ENCODE measurements around the gene PNPLA1.

Gene PNPLA1

GRCh38 chr6:36324191-36324590 lies 54.3 kb downstream of the PNPLA1 start:
- peaks cover 0 to 6% of the 10 kb centered on the region in 2 donors for H3K27me3 Mint-ChIP-seq
- H3K4me3 Mint-ChIP-seq = no peak overlapping the region
- DNase-seq = no peak
- no peak for ATAC-seq (replicated peaks)
- H3K9me3 Mint-ChIP-seq = no peaks in the 10 kb centered on the region
- H3K4me1 Mint-ChIP-seq = peaks cover 9 to 14% of the 10 kb centered on the region in 2 donors
- no peak overlapping the region for H3K27ac Mint-ChIP-seq
- H3K36me3 Mint-ChIP-seq = no peaks in the 10 kb centered on the region

GRCh38 chr6:36324715-36325114 lies 54.9 kb downstream of the PNPLA1 start:
- H3K9me3 Mint-ChIP-seq = no peaks in the 10 kb centered on the region
- ATAC-seq (replicated peaks) (no peak), DNase-seq (no peak)
- H3K27ac Mint-ChIP-seq = no peak overlapping the region
- no peaks in the 10 kb centered on the region for H3K36me3 Mint-ChIP-seq
- peaks cover 0 to 6% of the 10 kb centered on the region in 2 donors for H3K27me3 Mint-ChIP-seq
- H3K4me3 Mint-ChIP-seq = no peak overlapping the region
- H3K4me1 Mint-ChIP-seq = peaks cover 9 to 14% of the 10 kb centered on the region in 2 donors

- ATAC-seq (replicated peaks) (peak in 1 of 2 donors; percentile 7), DNase-seq (no peak)
- no peaks in the 10 kb centered on the region for H3K9me3 Mint-ChIP-seq
- H3K27ac Mint-ChIP-seq = no peak overlapping the region
- H3K4me1 Mint-ChIP-seq = peaks cover 9 to 14% of the 10 kb centered on the region in 2 donors
- no peaks in the 10 kb centered on the region for H3K36me3 Mint-ChIP-seq
- H3K27me3 Mint-ChIP-seq = peaks cover 0 to 6% of the 10 kb centered on the region in 2 donors
- no peak overlapping the region for H3K4me3 Mint-ChIP-seq
These were observed 56.6 kb downstream of the PNPLA1 start for GRCh38 chr6:36326356-36326995.

GRCh38 chr6:36327226-36327918 lies 57.5 kb downstream of the PNPLA1 start:
- peaks cover 0 to 11% of the 10 kb centered on the region in 2 donors for H3K27me3 Mint-ChIP-seq
- H3K36me3 Mint-ChIP-seq = no peaks in the 10 kb centered on the region
- H3K4me1 Mint-ChIP-seq = peaks cover 10 to 14% of the 10 kb centered on the region in 2 donors
- H3K27ac Mint-ChIP-seq = no peak overlapping the region
- DNase-seq (no peak), ATAC-seq (replicated peaks) (no peak)
- no peak overlapping the region for H3K4me3 Mint-ChIP-seq
- H3K9me3 Mint-ChIP-seq = no peaks in the 10 kb centered on the region

GRCh38 chr6:36327919-36328236 lies 58.0 kb downstream of the PNPLA1 start:
- H3K4me1 Mint-ChIP-seq = peaks cover 10 to 15% of the 10 kb centered on the region in 2 donors
- H3K9me3 Mint-ChIP-seq = no peaks in the 10 kb centered on the region
- peaks cover 0 to 11% of the 10 kb centered on the region in 2 donors for H3K27me3 Mint-ChIP-seq
- no peak overlapping the region for H3K4me3 Mint-ChIP-seq
- no peak for ATAC-seq (replicated peaks)
- H3K36me3 Mint-ChIP-seq = no peaks in the 10 kb centered on the region
- H3K27ac Mint-ChIP-seq = no peak overlapping the region
- DNase-seq = no peak

- Mint-ChIP-seq H3K4me3 (no peak overlapping the region), H3K36me3 (no peaks in the 10 kb centered on the region), H3K27ac (no peak overlapping the region), H3K27me3 (peaks cover 0 to 11% of the 10 kb centered on the region in 2 donors), H3K9me3 (no peaks in the 10 kb centered on the region), H3K4me1 (peaks cover 11 to 19% of the 10 kb centered on the region in 2 donors)
- DNase-seq (no peak), ATAC-seq (replicated peaks) (no peak)
These were observed 58.7 kb downstream of the PNPLA1 start for GRCh38 chr6:36328600-36328999.

GRCh38 chr6:36329798-36330291 lies 60.0 kb downstream of the PNPLA1 start:
- H3K27ac Mint-ChIP-seq = no peak overlapping the region
- H3K27me3 Mint-ChIP-seq = peaks cover 10 to 19% of the 10 kb centered on the region in 2 donors
- no peak overlapping the region for H3K4me3 Mint-ChIP-seq
- no peaks in the 10 kb centered on the region for H3K9me3 Mint-ChIP-seq
- ATAC-seq (replicated peaks) (no peak), DNase-seq (no peak)
- peaks cover 16 to 28% of the 10 kb centered on the region in 2 donors for H3K4me1 Mint-ChIP-seq
- H3K36me3 Mint-ChIP-seq = no peaks in the 10 kb centered on the region

GRCh38 chr6:36330366-36330765 lies 60.5 kb downstream of the PNPLA1 start:
- H3K27me3 Mint-ChIP-seq = peaks cover 15 to 23% of the 10 kb centered on the region in 2 donors
- H3K27ac Mint-ChIP-seq = no peak overlapping the region
- no peaks in the 10 kb centered on the region for H3K9me3 Mint-ChIP-seq
- peaks cover 18 to 33% of the 10 kb centered on the region in 2 donors for H3K4me1 Mint-ChIP-seq
- no peak for DNase-seq
- no peaks in the 10 kb centered on the region for H3K36me3 Mint-ChIP-seq
- no peak overlapping the region for H3K4me3 Mint-ChIP-seq
- ATAC-seq (replicated peaks) = no peak

- no peak for ATAC-seq (replicated peaks)
- Mint-ChIP-seq H3K4me3 (no peak overlapping the region), H3K27me3 (peaks cover 17 to 23% of the 10 kb centered on the region in 2 donors)
These were observed 61.5 kb downstream of the PNPLA1 start for GRCh38 chr6:36331381-36331780.

GRCh38 chr6:36333171-36333895 lies 63.5 kb downstream of the PNPLA1 start:
- Mint-ChIP-seq H3K4me3 (no peak overlapping the region), H3K36me3 (no peaks in the 10 kb centered on the region), H3K27me3 (peaks cover 17% of the 10 kb centered on the region in 2 donors), H3K27ac (no peak overlapping the region), H3K4me1 (peaks cover 21 to 35% of the 10 kb centered on the region in 2 donors), H3K9me3 (no peaks in the 10 kb centered on the region)
- no peak for DNase-seq
- no peak for ATAC-seq (replicated peaks)

More at GRCh38 chr6:36331381-36331780, 61.5 kb downstream of the PNPLA1 start:
- Mint-ChIP-seq H3K27ac (no peak overlapping the region), H3K36me3 (no peaks in the 10 kb centered on the region), H3K4me1 (peaks cover 13 to 26% of the 10 kb centered on the region in 2 donors), H3K9me3 (no peaks in the 10 kb centered on the region)
- no peak for DNase-seq

GRCh38 chr6:36333931-36334725 lies 64.3 kb downstream of the PNPLA1 start:
- Mint-ChIP-seq H3K4me3 (no peak overlapping the region), H3K27ac (no peak overlapping the region), H3K4me1 (peaks cover 23 to 38% of the 10 kb centered on the region in 2 donors), H3K36me3 (no peaks in the 10 kb centered on the region), H3K9me3 (no peaks in the 10 kb centered on the region), H3K27me3 (peaks cover 17% of the 10 kb centered on the region in 2 donors)
- no peak for DNase-seq
- ATAC-seq (replicated peaks) = no peak

GRCh38 chr6:36334832-36335459 lies 65.1 kb downstream of the PNPLA1 start:
- Mint-ChIP-seq H3K4me1 (peaks cover 23 to 44% of the 10 kb centered on the region in 2 donors), H3K27ac (no peak overlapping the region), H3K27me3 (peaks cover 17% of the 10 kb centered on the region in 2 donors), H3K9me3 (no peaks in the 10 kb centered on the region), H3K36me3 (no peaks in the 10 kb centered on the region), H3K4me3 (no peak overlapping the region)
- ATAC-seq (replicated peaks) (no peak), DNase-seq (no peak)

GRCh38 chr6:36335465-36336207 lies 65.8 kb downstream of the PNPLA1 start:
- no peaks in the 10 kb centered on the region for H3K36me3 Mint-ChIP-seq
- DNase-seq (no peak), ATAC-seq (replicated peaks) (no peak)
- no peak overlapping the region for H3K27ac Mint-ChIP-seq
- no peak overlapping the region for H3K4me3 Mint-ChIP-seq
- H3K27me3 Mint-ChIP-seq = peaks cover 18 to 23% of the 10 kb centered on the region in 2 donors
- H3K4me1 Mint-ChIP-seq = peaks cover 25 to 47% of the 10 kb centered on the region in 2 donors
- no peaks in the 10 kb centered on the region for H3K9me3 Mint-ChIP-seq

Data from stimulated activated naive B cell treated with anti-CD40 and anti-IgM and Interleukin-4, amounts not matched to agents 10 μg/mL and 1 μg/mL and 100 μg/mL, for 72 hours (primary cell).